ENCODE results near the gene BTG1. TPM values are rescaled to one million over a fixed set of nuclear protein-coding genes. Genes with fewer than 3 reads are reported as not detected.

BTG1 gene, protein sequence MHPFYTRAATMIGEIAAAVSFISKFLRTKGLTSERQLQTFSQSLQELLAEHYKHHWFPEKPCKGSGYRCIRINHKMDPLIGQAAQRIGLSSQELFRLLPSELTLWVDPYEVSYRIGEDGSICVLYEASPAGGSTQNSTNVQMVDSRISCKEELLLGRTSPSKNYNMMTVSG
- 10.7 and 21.2 TPM in 2 replicates for total RNA-seq

GRCh38 chr12:92145731-92146496 is at the start of gene BTG1:
Gene BTG1 (minus strand): TSS chr12:92145846. CDS start chr12:92145535, 311 bp downstream.

Data from hair follicular keratinocyte (primary cell).